ENCODE results near the gene TSPAN14. TPM values are rescaled to one million over a fixed set of nuclear protein-coding genes. Genes with fewer than 3 reads are reported as not detected.

TSPAN14 gene
- total and polyA plus RNA-seq, 2 of the 8 experiments (the other 6 are each of a cell fraction or from before 2014, with no cell fraction given): 47.4 to 57.8 TPM

GRCh38 chr10:80485946-80486764, 32.0 kb downstream of the TSPAN14 start:
- Histone ChIP-seq H2BK12ac (ENCODE audit: low read depth, low read length) (no peak overlapping the region), H3K4ac (replicated peaks; ENCODE audit: insufficient read length, low read depth, low read length) (no peak overlapping the region), H3K79me2 (ENCODE audit: control insufficient read depth in 1 of 2, insufficient read depth in 2 of 2, low read length in 2 of 2) (peaks cover 4 to 77% of the 10 kb centered on the region in 2 experiments; a peak in 3 of 4 replicates), H4K91ac (replicated peaks; ENCODE audit: insufficient read length, low read length) (no peak overlapping the region), H2AFZ (ENCODE audit: low read length) (no peak overlapping the region), H3K23ac (ENCODE audit: insufficient read length) (no peak overlapping the region), H3K4me2 (ENCODE audit: insufficient read depth in 1 of 2, low read depth in 2 of 2, low read length in 2 of 2) (peak overlapping the region in 1 of 2 experiments; percentile 20; a peak in 2 of 4 replicates), H3K79me1 (ENCODE audit: low read depth, low read length) (peaks cover 36% of the 10 kb centered on the region), H4K8ac (ENCODE audit: extremely low read depth, insufficient read depth, low read length) (no peak overlapping the region), H3K14ac (ENCODE audit: insufficient read length) (no peak overlapping the region), H3K9me3 (ENCODE audit: insufficient read depth in 2 of 2, low read depth in 1 of 2, low read length in 1 of 2) (no peaks in the 10 kb centered on the region), H4K20me1 (replicated peaks in 1 of 2; ENCODE audit: control insufficient read depth in 1 of 2, insufficient read depth in 2 of 2, low read length in 2 of 2) (peaks cover 7 to 26% of the 10 kb centered on the region in 2 experiments), H3K23me2 (ENCODE audit: low read depth, low read length) (no peaks in the 10 kb centered on the region), H2BK20ac (ENCODE audit: low read length) (no peak overlapping the region), H3K27me3 (replicated peaks in 1 of 4; ENCODE audit: control insufficient read depth in 3 of 4, extremely low read depth in 1 of 4, insufficient read depth in 3 of 4, low read length in 3 of 4) (no peaks in the 10 kb centered on the region), H2BK5ac (ENCODE audit: low read depth, low read length) (no peak overlapping the region), H3K4me3 (ENCODE audit: extremely low read depth in 1 of 4, insufficient read depth in 2 of 4, low read depth in 3 of 4, low read length in 4 of 4) (no peak overlapping the region), H3K56ac (replicated peaks; ENCODE audit: insufficient read length, low read depth, low read length) (no peak overlapping the region), H4K5ac (ENCODE audit: insufficient read length, low read depth, low read length) (no peak overlapping the region), H3K9ac (replicated peaks in 1 of 4; ENCODE audit: extremely low read depth in 1 of 4, low read depth in 3 of 4, low read length in 3 of 4) (no peak overlapping the region), H2AK5ac (ENCODE audit: low read depth, low read length) (no peak overlapping the region), H2BK120ac (replicated peaks; ENCODE audit: low read depth, low read length) (no peak overlapping the region), H2BK15ac (ENCODE audit: low read length) (no peak overlapping the region), H3K27ac (ENCODE audit: low read depth, low read length) (no peak overlapping the region), H3K4me1 (replicated peaks in 1 of 4; ENCODE audit: control insufficient read depth in 3 of 4, insufficient read depth in 4 of 4, low read length in 3 of 4) (peaks cover 12 to 20% (median 17%) of the 10 kb centered on the region in 4 experiments), H3K36me3 (ENCODE audit: control insufficient read depth in 2 of 4, insufficient read depth in 4 of 4, low read length in 3 of 4) (peaks cover 0 to 12% (median 2%) of the 10 kb centered on the region in 4 experiments; a peak in 4 of 8 replicates), H3K18ac (ENCODE audit: extremely low read depth, low read length) (no peak overlapping the region)
- POLR2A ChIA-PET (ENCODE audit: partially characterized antibody): interaction anchor here (2.1 kb wide), 1 partner anchor 21 kb away, joined by 5 read pairs; no protein-coding TSS in a partner anchor
- FAIRE-seq (no peak), DNase-seq (ENCODE audit: low read depth in 1 of 2, low spot score in 2 of 2) (no peak)
- 83% methylated on average over 17 of the region's 17 CpGs; no CpG with 5 or more reads in 1 of the 2 experiments for WGBS, 2 experiments (ENCODE audit: extremely low coverage in 1 of 2, insufficient coverage in 1 of 2, insufficient read length in 1 of 2, insufficient replicate concordance in 2 of 2, low coverage in 1 of 2, low lambda C conversion rate in 2 of 2, missing lambda C conversion rate in 1 of 2)
- CTCF ChIA-PET (ENCODE audit: partially characterized antibody): interaction anchor here (0.8 to 5.1 kb wide), 13 partner anchors 11 to 50 kb away, joined by 3 to 42 read pairs (median 6); no protein-coding TSS in a partner anchor
- TF ChIP-seq CTCF (IDR thresholded peaks at IDR 0.05; ENCODE audit: control extremely low read depth in 1 of 3, insufficient read depth in 1 of 3, low read depth in 1 of 3, low read length in 3 of 3) (no peak), TBP (IDR thresholded peaks at IDR 0.05; ENCODE audit: low read depth, low read length) (no peak), SUZ12 (IDR thresholded peaks at IDR 0.05; ENCODE audit: low read length) (no peak), KDM1A (IDR thresholded peaks at IDR 0.05; ENCODE audit: borderline replicate concordance, low read length) (no peak), PHF8 (conservative IDR thresholded peaks at IDR 0.05; ENCODE audit: low read depth, low read length) (no peak), TCF12 (IDR thresholded peaks at IDR 0.05; ENCODE audit: low read depth, low read length) (no peak), CBX5 (IDR thresholded peaks at IDR 0.05; ENCODE audit: low read depth, low read length) (no peak), KDM5A (IDR thresholded peaks at IDR 0.05; ENCODE audit: low read length) (no peak), SRF (IDR thresholded peaks at IDR 0.05; ENCODE audit: low read depth, low read length) (no peak)
